Mesenchymal stem cell (in vitro differentiated cells and primary cell): ENCODE data around the gene PFN3.

Source experiments
- DNase-seq: peaks from one replicate; pipeline ENCODE4 v3.0.0-alpha.2; 2013
- H2AFZ ChIP-seq: one replicate; pipeline ENCODE4 v1.6.1; 2013; ENCODE audit warnings: low read depth, mild to moderate bottlenecking, control low read depth, inconsistent platforms, low read length, moderate library complexity
- H2AK5ac ChIP-seq: 2 replicates; pipeline ENCODE4 v1.6.1; 2013; ENCODE audit warnings: low read length, moderate library complexity, mild to moderate bottlenecking, inconsistent platforms; ENCODE audit not compliant: severe bottlenecking
- H2BK120ac ChIP-seq: one replicate; pipeline ENCODE4 v1.6.1; 2013; ENCODE audit warnings: low read depth, mild to moderate bottlenecking, inconsistent platforms, low read length, moderate library complexity
- H2BK12ac ChIP-seq, 2 experiments: one replicate each; pipeline ENCODE4 v1.6.1; 2013; ENCODE audit warnings: inconsistent platforms in 2 of 2, low read length in 2 of 2, mild to moderate bottlenecking in 2 of 2, moderate library complexity in 2 of 2, control low read depth in 1 of 2
- H2BK15ac ChIP-seq: one replicate; pipeline ENCODE4 v1.6.1; 2013; ENCODE audit warnings: mild to moderate bottlenecking, low read depth, inconsistent platforms; ENCODE audit not compliant: poor library complexity, severe bottlenecking
- H2BK5ac ChIP-seq: 2 replicates; pipeline ENCODE4 v1.6.1; 2013; ENCODE audit warnings: low read depth, mild to moderate bottlenecking, low read length, control low read depth, inconsistent platforms; ENCODE audit not compliant: poor library complexity, severe bottlenecking
- H3K14ac ChIP-seq, 2 experiments: one replicate each; pipeline ENCODE4 v1.6.1; 2013; ENCODE audit warnings: inconsistent platforms in 2 of 2, low read length in 2 of 2, control low read depth in 1 of 2, mild to moderate bottlenecking in 1 of 2, moderate library complexity in 1 of 2
- H3K18ac ChIP-seq, 2 experiments: one replicate each; pipeline ENCODE4 v1.6.1; 2013; ENCODE audit warnings: inconsistent platforms in 2 of 2, low read length in 2 of 2, control low read depth in 1 of 2, low read depth in 1 of 2, mild to moderate bottlenecking in 1 of 2
- H3K23ac ChIP-seq, 2 experiments: one replicate each; pipeline ENCODE4 v1.6.1; 2013; ENCODE audit warnings: inconsistent platforms in 2 of 2, low read length in 2 of 2, mild to moderate bottlenecking in 2 of 2, moderate library complexity in 2 of 2, control low read depth in 1 of 2
- H3K27ac ChIP-seq: 2 replicates; pipeline ENCODE4 v1.5.1; 2013; ENCODE audit warnings: mild to moderate bottlenecking, moderate library complexity, low read length, control low read depth, inconsistent platforms; ENCODE audit not compliant: poor library complexity, severe bottlenecking
- H3K27me3 ChIP-seq, 2 experiments: 2 replicates each; pipeline versions ENCODE4 v1.6.1 to v1.7.0; 2013; ENCODE audit warnings: low read length in 2 of 2, mild to moderate bottlenecking in 2 of 2, moderate library complexity in 2 of 2, control low read depth in 1 of 2, inconsistent platforms in 1 of 2; ENCODE audit not compliant: control insufficient read depth in 1 of 2, insufficient read depth in 1 of 2
- H3K36me3 ChIP-seq, 2 experiments: 2 replicates each; pipeline versions ENCODE4 v1.6.1 to v1.7.0; 2013; ENCODE audit warnings: low read length in 2 of 2, control low read depth in 1 of 2, inconsistent platforms in 1 of 2, low read depth in 1 of 2, mild to moderate bottlenecking in 1 of 2; ENCODE audit not compliant: insufficient read depth in 2 of 2, control insufficient read depth in 1 of 2
- H3K4ac ChIP-seq, 2 experiments: one replicate each; pipeline ENCODE4 v1.6.1; 2013; ENCODE audit warnings: inconsistent platforms in 2 of 2, low read length in 2 of 2, mild to moderate bottlenecking in 2 of 2, moderate library complexity in 2 of 2, control low read depth in 1 of 2, low read depth in 1 of 2
- H3K4me1 ChIP-seq: 2 replicates; pipeline ENCODE4 v1.6.1; 2013; ENCODE audit warnings: low read depth, low read length, control low read depth; ENCODE audit not compliant: control insufficient read depth, insufficient read depth
- H3K4me2 ChIP-seq: 2 replicates; pipeline ENCODE4 v1.6.1; 2013; ENCODE audit warnings: low read length, mild to moderate bottlenecking, inconsistent platforms; ENCODE audit not compliant: poor library complexity, severe bottlenecking
- H3K4me3 ChIP-seq, 2 experiments: 2 replicates each; pipeline versions ENCODE4 v1.5.1 to v1.7.0; 2013; ENCODE audit warnings: low read length in 2 of 2, mild to moderate bottlenecking in 2 of 2, control low read depth in 1 of 2, low read depth in 1 of 2; ENCODE audit not compliant: insufficient read depth in 1 of 2
- H3K79me1 ChIP-seq: replicated peaks from 2 replicates; pipeline ENCODE4 v1.6.1; 2013; ENCODE audit warnings: mild to moderate bottlenecking, control low read depth, low read length, inconsistent platforms; ENCODE audit not compliant: poor library complexity, severe bottlenecking
- H3K9ac ChIP-seq: 2 replicates; pipeline ENCODE4 v1.7.0; 2013; ENCODE audit warnings: mild to moderate bottlenecking, low read length, moderate library complexity
- H3K9me3 ChIP-seq: 2 replicates; pipeline ENCODE4 v1.7.0; 2013; ENCODE audit warnings: mild to moderate bottlenecking, low read length; ENCODE audit not compliant: control insufficient read depth
- H4K8ac ChIP-seq: one replicate; pipeline ENCODE4 v1.6.1; 2013; ENCODE audit warnings: inconsistent platforms, mild to moderate bottlenecking, low read length, moderate library complexity
- H4K91ac ChIP-seq: one replicate; pipeline ENCODE4 v1.6.1; 2013; ENCODE audit warnings: mild to moderate bottlenecking, low read length, inconsistent platforms
- WGBS: methylation state at CpG from one replicate; pipeline ENCODE4 v1.1.7; 2013; ENCODE audit warnings: mixed read lengths; 5-methylcytosine and 5-hydroxymethylcytosine counted together

Gene PFN3

DNA sequence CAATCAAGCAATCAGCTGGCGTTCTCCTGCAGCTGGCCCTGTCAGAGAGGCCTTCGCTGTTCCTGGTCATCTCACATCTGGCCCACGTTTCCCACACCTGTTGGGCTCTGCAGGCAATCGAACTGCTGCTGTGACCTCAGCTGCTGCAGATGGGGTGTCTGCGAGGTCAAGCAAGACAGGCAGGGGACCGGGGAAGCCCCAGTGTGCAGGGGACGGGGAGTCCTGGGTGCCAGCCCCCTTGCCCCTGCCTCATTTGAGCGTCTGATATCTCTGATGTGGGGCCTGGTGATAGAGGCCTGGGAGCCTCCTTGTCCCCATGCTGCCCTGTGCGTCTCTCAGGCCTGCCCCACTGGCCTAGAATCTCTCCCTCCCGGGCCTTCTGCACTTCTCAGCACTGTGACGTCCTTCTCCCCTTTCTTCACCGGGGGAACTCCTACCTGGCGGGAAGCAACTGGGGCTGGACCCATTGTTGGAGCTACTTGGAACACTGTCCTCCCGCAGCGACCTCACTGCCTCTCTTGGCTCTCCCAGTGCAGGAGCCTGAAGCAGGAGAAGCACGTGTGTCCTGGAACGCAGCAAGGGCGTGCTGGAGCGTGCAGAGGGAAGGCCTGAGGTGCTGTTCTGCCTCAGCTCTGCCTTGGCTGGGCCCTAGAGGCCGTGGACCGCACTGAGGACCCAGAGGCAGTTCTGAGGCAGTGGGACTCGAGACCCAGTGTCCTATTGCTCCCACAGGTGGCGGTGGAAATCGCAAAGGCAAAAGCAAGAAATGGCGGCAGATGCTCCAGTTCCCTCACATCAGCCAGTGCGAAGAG is 29.9 kb upstream of the PFN3 start:
- no peak overlapping the region for H3K18ac ChIP-seq
- H2BK5ac ChIP-seq = no peak overlapping the region
- H3K23ac ChIP-seq = no peak overlapping the region
- WGBS = 92% methylated on average over 25 of the region's 26 CpGs
- no peaks in the 10 kb centered on the region for H3K9me3 ChIP-seq
- no peak overlapping the region for H3K27ac ChIP-seq
- no peak overlapping the region for H3K4me2 ChIP-seq
- peaks cover 41 to 57% of the 10 kb centered on the region in 2 experiments for H3K36me3 ChIP-seq
- no peak overlapping the region for H3K14ac ChIP-seq
- no peak overlapping the region for H2BK15ac ChIP-seq
- H4K8ac ChIP-seq = no peak overlapping the region
- H2AK5ac ChIP-seq = no peak overlapping the region
- peaks cover 23% of the 10 kb centered on the region for H3K4me1 ChIP-seq
- DNase-seq = no peak
- H3K79me1 ChIP-seq = peaks cover 39% of the 10 kb centered on the region
- no peak overlapping the region for H3K4me3 ChIP-seq
- no peak overlapping the region for H3K9ac ChIP-seq
- H3K4ac ChIP-seq = no peak overlapping the region
- H4K91ac ChIP-seq = no peak overlapping the region
- H2AFZ ChIP-seq = no peak overlapping the region
- H2BK12ac ChIP-seq = no peak overlapping the region
- H3K27me3 ChIP-seq = no peaks in the 10 kb centered on the region
- H2BK120ac ChIP-seq = no peak overlapping the region

GRCh38 chr5:177429248-177430040 is 29.0 kb upstream of the PFN3 start:
- Histone ChIP-seq H2BK15ac (no peak overlapping the region), H2BK12ac (no peak overlapping the region), H3K4ac (no peak overlapping the region), H3K9me3 (no peaks in the 10 kb centered on the region), H3K4me2 (no peak overlapping the region), H3K27me3 (no peaks in the 10 kb centered on the region), H3K36me3 (peaks cover 32 to 48% of the 10 kb centered on the region in 2 experiments), H4K91ac (no peak overlapping the region), H3K4me1 (peaks cover 23% of the 10 kb centered on the region), H2BK120ac (no peak overlapping the region), H4K8ac (no peak overlapping the region), H2AK5ac (no peak overlapping the region), H2AFZ (no peak overlapping the region), H2BK5ac (no peak overlapping the region), H3K23ac (no peak overlapping the region), H3K9ac (no peak overlapping the region), H3K14ac (no peak overlapping the region), H3K79me1 (peaks cover 39% of the 10 kb centered on the region), H3K27ac (no peak overlapping the region), H3K4me3 (no peak overlapping the region), H3K18ac (no peak overlapping the region)
- DNase-seq = no peak
- WGBS = 91% methylated on average over 6 of the region's 6 CpGs

- Histone ChIP-seq H4K91ac (no peak overlapping the region), H3K9ac (peak overlapping the region; percentile 93), H3K27me3 (no peaks in the 10 kb centered on the region), H2BK120ac (no peak overlapping the region), H3K14ac (no peak overlapping the region), H2AK5ac (no peak overlapping the region), H3K4me1 (peaks cover 23% of the 10 kb centered on the region), H3K18ac (no peak overlapping the region), H3K23ac (no peak overlapping the region), H3K4ac (no peak overlapping the region), H3K9me3 (no peaks in the 10 kb centered on the region), H3K4me3 (no peak overlapping the region), H3K4me2 (no peak overlapping the region), H3K36me3 (peaks cover 25 to 41% of the 10 kb centered on the region in 2 experiments), H2BK5ac (no peak overlapping the region), H3K27ac (no peak overlapping the region), H2AFZ (no peak overlapping the region), H4K8ac (no peak overlapping the region), H2BK15ac (no peak overlapping the region), H3K79me1 (peaks cover 39% of the 10 kb centered on the region), H2BK12ac (no peak overlapping the region)
- WGBS = 96% methylated on average over 9 of the region's 10 CpGs
- DNase-seq = no peak
Measured at GRCh38 chr5:177428574-177429217, 28.2 kb upstream of the PFN3 start.
